GM12892 (cell line): ENCODE results near the gene SLC2A3.
"Not testable (repeated sequence)": the region's sequence is repeated elsewhere in the genome, so short reads cannot be mapped to it uniquely, and the experiment has no call there.

Source experiments
- POLR2A ChIP-seq: IDR thresholded peaks from 2 replicates; pipeline ENCODE4 v1.6.1; 2011; ENCODE audit warnings: low read depth, low read length, control low read depth
- POLR2AphosphoS5 ChIP-seq: IDR thresholded peaks from 2 replicates; pipeline ENCODE4 v1.6.1; 2011; ENCODE audit warnings: low read depth, low read length, control low read depth

DNA sequence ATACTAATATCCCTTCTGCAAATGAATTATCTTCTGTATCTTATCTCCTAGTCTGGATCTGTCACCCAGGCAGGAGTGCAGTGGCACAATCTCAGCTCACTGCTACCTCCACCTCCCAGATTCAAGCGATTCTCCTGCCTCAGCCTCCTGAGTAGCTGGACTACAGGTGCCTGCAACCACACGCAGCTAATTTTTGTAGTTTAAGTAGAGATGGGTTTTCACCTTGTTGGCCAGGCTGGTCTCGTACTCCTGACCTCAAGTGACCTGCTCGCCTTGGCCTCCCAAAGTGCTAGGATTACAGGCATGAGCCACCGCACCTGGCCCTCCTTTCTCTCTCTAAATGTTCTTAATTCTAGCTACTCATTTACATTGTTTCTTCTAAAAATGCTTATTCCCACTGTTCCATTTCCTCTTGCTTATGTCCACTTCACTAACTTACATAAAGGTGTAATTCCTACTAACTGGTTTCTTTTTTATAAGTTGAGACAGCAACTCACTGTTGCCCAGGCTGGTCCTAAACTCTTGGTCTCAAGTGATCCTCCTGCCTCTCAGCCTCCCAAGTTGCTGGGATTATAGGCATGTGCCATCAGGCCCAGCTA is 9.8 kb downstream of the SLC2A3 start:
- TF ChIP-seq POLR2A, POLR2AphosphoS5: not testable (repeated sequence)
